WTC11 (cell line): ENCODE measurements around the gene SLC22A12.

Source experiments
- FOXP1 ChIP-seq: sonication (generic); formaldehyde crosslinking; IDR thresholded peaks from 2 replicates; pipeline ENCODE4 v1.8.0; 2022; ENCODE audit warnings: missing genetic modification reagents, mild to moderate bottlenecking, moderate library complexity, borderline replicate concordance
- MAX ChIP-seq: sonication (generic); formaldehyde crosslinking; IDR thresholded peaks from 2 replicates; pipeline ENCODE4 v1.8.0; 2022; ENCODE audit warnings: mild to moderate bottlenecking, missing genetic modification reagents
- RELA ChIP-seq: sonication (generic); formaldehyde crosslinking; IDR thresholded peaks from 2 replicates; pipeline ENCODE4 v1.8.1; 2022; ENCODE audit warnings: missing genetic modification reagents, mild to moderate bottlenecking, borderline replicate concordance
- TF ChIP-seq, protein P1 (sequence below): fragments of 200-600 bp; IDR thresholded peaks from 2 replicates; pipeline ENCODE4 v1.8.0; 2022; ENCODE audit warnings: antibody characterized with exemption

DNA sequence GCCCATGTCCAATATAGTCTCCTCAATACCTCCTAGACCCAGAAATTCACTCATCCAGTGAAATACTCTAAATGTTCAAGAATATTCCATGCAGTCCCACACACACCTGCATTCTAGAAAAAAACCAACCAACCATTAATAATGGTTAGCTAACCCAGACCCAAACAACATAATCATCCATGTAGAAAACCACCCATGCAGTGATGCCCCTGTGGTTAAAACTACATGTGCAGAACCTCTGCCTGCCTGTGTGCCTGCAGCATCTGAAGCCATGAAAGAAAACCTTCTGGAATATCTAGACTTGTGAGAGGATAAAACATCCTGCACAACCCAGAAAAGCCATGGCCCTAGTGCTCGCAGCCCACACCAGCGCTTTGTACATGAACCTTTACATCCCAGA lies 47.8 kb downstream of the SLC22A12 start:
- TF ChIP-seq FOXP1 (CRISPR knock-in tag), result no peak
- TF ChIP-seq MAX (CRISPR knock-in tag), result no peak
- TF ChIP-seq RELA, result no peak
- TF ChIP-seq, protein P1, sequence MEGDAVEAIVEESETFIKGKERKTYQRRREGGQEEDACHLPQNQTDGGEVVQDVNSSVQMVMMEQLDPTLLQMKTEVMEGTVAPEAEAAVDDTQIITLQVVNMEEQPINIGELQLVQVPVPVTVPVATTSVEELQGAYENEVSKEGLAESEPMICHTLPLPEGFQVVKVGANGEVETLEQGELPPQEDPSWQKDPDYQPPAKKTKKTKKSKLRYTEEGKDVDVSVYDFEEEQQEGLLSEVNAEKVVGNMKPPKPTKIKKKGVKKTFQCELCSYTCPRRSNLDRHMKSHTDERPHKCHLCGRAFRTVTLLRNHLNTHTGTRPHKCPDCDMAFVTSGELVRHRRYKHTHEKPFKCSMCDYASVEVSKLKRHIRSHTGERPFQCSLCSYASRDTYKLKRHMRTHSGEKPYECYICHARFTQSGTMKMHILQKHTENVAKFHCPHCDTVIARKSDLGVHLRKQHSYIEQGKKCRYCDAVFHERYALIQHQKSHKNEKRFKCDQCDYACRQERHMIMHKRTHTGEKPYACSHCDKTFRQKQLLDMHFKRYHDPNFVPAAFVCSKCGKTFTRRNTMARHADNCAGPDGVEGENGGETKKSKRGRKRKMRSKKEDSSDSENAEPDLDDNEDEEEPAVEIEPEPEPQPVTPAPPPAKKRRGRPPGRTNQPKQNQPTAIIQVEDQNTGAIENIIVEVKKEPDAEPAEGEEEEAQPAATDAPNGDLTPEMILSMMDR, result no peak
